Liver (tissue), 3 donors: ENCODE measurements around the gene DGKD.

Experiments
- ATF3 ChIP-seq: IDR thresholded peaks from 2 replicates; pipeline ENCODE4 v1.6.1; 2016; ENCODE audit warnings: antibody characterized with exemption
- CTCF ChIP-seq: fragments of 150-350 bp; IDR thresholded peaks from 2 replicates; pipeline ENCODE4 v1.5.1; 2017; ENCODE audit warnings: improper control_type of control experiment, low read depth, low read length; ENCODE audit not compliant: missing input control
- EGR1 ChIP-seq, 2 donors: IDR thresholded peaks; 2 replicates each; pipeline ENCODE4 v1.6.1; 2016 to 2018; ENCODE audit warnings: antibody characterized with exemption in 2 of 2, low read depth in 2 of 2
- GABPA ChIP-seq, 2 donors: IDR thresholded peaks in 1 of 2; conservative IDR thresholded peaks in 1 of 2; 2 replicates each; pipeline ENCODE4 v1.6.1; 2016; ENCODE audit warnings: antibody characterized with exemption in 2 of 2, mild to moderate bottlenecking in 1 of 2, moderate library complexity in 1 of 2
- HNF4A ChIP-seq, 2 donors: conservative IDR thresholded peaks; 2 replicates each; pipeline ENCODE4 v1.6.1; 2016; ENCODE audit warnings: antibody characterized with exemption in 2 of 2, mild to moderate bottlenecking in 2 of 2
- JUND ChIP-seq, 2 donors: IDR thresholded peaks; 2 replicates each; pipeline ENCODE4 v1.6.1; 2016; ENCODE audit warnings: antibody characterized with exemption in 2 of 2
- MAX ChIP-seq: IDR thresholded peaks from 2 replicates; pipeline ENCODE4 v1.6.1; 2016; ENCODE audit warnings: antibody characterized with exemption
- RAD21 ChIP-seq, 2 donors: IDR thresholded peaks; 2 replicates each; pipeline ENCODE4 v1.6.1; 2016; ENCODE audit warnings: antibody characterized with exemption in 2 of 2, mild to moderate bottlenecking in 2 of 2
- REST ChIP-seq: IDR thresholded peaks from 2 replicates; pipeline ENCODE4 v1.6.1; 2016; ENCODE audit warnings: antibody characterized with exemption, mild to moderate bottlenecking
- RXRA ChIP-seq, 2 donors: IDR thresholded peaks; 2 replicates each; pipeline ENCODE4 v1.6.1; 2017 to 2018; ENCODE audit warnings: antibody characterized with exemption in 2 of 2, mild to moderate bottlenecking in 1 of 2
- SP1 ChIP-seq: IDR thresholded peaks from 2 replicates; pipeline ENCODE4 v1.6.1; 2018; ENCODE audit warnings: antibody characterized with exemption, mild to moderate bottlenecking
- TAF1 ChIP-seq: conservative IDR thresholded peaks from 2 replicates; pipeline ENCODE4 v1.6.1; 2016; ENCODE audit warnings: antibody characterized with exemption, mild to moderate bottlenecking
- YY1 ChIP-seq: IDR thresholded peaks from 2 replicates; pipeline ENCODE4 v1.6.1; 2016; ENCODE audit warnings: antibody characterized with exemption, mild to moderate bottlenecking
- ZBTB33 ChIP-seq: IDR thresholded peaks from 2 replicates; pipeline ENCODE4 v1.6.1; 2016; ENCODE audit warnings: antibody characterized with exemption
- donor health status: healthy.
- donor health status: healthy.

GRCh38 chr2:233351423-233351822 is 2.9 kb upstream of the DGKD start:
- TF ChIP-seq YY1 (no peak), CTCF (no peak), MAX (no peak), RAD21 (IDR thresholded peaks at IDR 0.05) (no peak), ZBTB33 (no peak), SP1 (no peak), JUND (IDR thresholded peaks at IDR 0.05) (no peak), REST (no peak), ATF3 (no peak), RXRA (IDR thresholded peaks at IDR 0.05) (no peak), TAF1 (no peak), EGR1 (IDR thresholded peaks at IDR 0.05; ENCODE audit: low read depth in 2 of 2) (no peak), GABPA (IDR thresholded peaks at IDR 0.05 in 1 of 2, conservative IDR thresholded peaks at IDR 0.05 in 1 of 2) (no peak), HNF4A (conservative IDR thresholded peaks at IDR 0.05) (no peak)
